HFF-Myc (cell line): Measurements from ENCODE around the gene CCDC81.
"Not testable (repeated sequence)": the region's sequence is repeated elsewhere in the genome, so short reads cannot be mapped to it uniquely, and the experiment has no call there.

Experiments used
- DNase-seq: peaks from one replicate; pipeline ENCODE4 v3.0.0-alpha.2; 2011; ENCODE audit warnings: low read depth; ENCODE audit errors: extremely low read depth
- H3K4me3 ChIP-seq: replicated peaks from 2 replicates; pipeline ENCODE4 v1.5.1; 2011; ENCODE audit warnings: low read depth, mild to moderate bottlenecking, control low read depth, low read length
- CTCF ChIP-seq: IDR thresholded peaks from 2 replicates; pipeline ENCODE4 v1.5.1; 2012; ENCODE audit warnings: mild to moderate bottlenecking, low read depth, low read length, control low read depth; ENCODE audit errors: missing control alignments

The CCDC81 gene

GRCh38 chr11:86374586-86374985, at the start of gene CCDC81:
TSS of gene CCDC81 (plus strand) at chr11:86374887. CDS start at chr11:86375164, 277 bp downstream.
- no peak within 1 kb of the TSS for H3K4me3 ChIP-seq
- TF ChIP-seq CTCF = no peak
- no peak for DNase-seq

GRCh38 chr11:86335131-86335767, 39.4 kb upstream of the CCDC81 start:
- no peak for TF ChIP-seq CTCF
- peak; percentile 22 for DNase-seq
- H3K4me3 ChIP-seq = no peak overlapping the region

GRCh38 chr11:86337227-86337626, 37.5 kb upstream of the CCDC81 start:
- DNase-seq = no peak
- H3K4me3 ChIP-seq = no peak overlapping the region
- no peak for TF ChIP-seq CTCF

GRCh38 chr11:86341382-86341781, 33.3 kb upstream of the CCDC81 start:
- no peak for TF ChIP-seq CTCF
- DNase-seq = no peak
- no peak overlapping the region for H3K4me3 ChIP-seq

GRCh38 chr11:86346513-86346912, 28.2 kb upstream of the CCDC81 start:
- no peak overlapping the region for H3K4me3 ChIP-seq
- no peak for DNase-seq
- no peak for TF ChIP-seq CTCF

GRCh38 chr11:86355256-86355655, 19.4 kb upstream of the CCDC81 start:
- no peak overlapping the region for H3K4me3 ChIP-seq
- no peak for TF ChIP-seq CTCF
- no peak for DNase-seq

GRCh38 chr11:86357412-86357811, 17.3 kb upstream of the CCDC81 start:
- not testable (repeated sequence) for DNase-seq, H3K4me3 ChIP-seq
